ENCODE results near the gene FFAR3.

The FFAR3 gene

GRCh38 chr19:35331551-35332214, 26.6 kb upstream of the FFAR3 start:
- no peak for DNase-seq

GRCh38 chr19:35332817-35333216, 25.4 kb upstream of the FFAR3 start:
- no peak for DNase-seq

- DNase-seq, result no peak
Measured at GRCh38 chr19:35334144-35334753, 24.0 kb upstream of the FFAR3 start.

- DNase-seq, result no peak
Measured at GRCh38 chr19:35336166-35336955, 21.9 kb upstream of the FFAR3 start.

GRCh38 chr19:35337097-35337983, 20.9 kb upstream of the FFAR3 start:
- no peak for DNase-seq

GRCh38 chr19:35337984-35338296, 20.3 kb upstream of the FFAR3 start:
- DNase-seq, result no peak

- no peak for DNase-seq
Measured at GRCh38 chr19:35340431-35340830, 17.8 kb upstream of the FFAR3 start.

- no peak for DNase-seq
Measured at GRCh38 chr19:35341006-35341405, 17.3 kb upstream of the FFAR3 start.

GRCh38 chr19:35341565-35342225, 16.6 kb upstream of the FFAR3 start:
- no peak for DNase-seq

GRCh38 chr19:35342430-35342829, 15.8 kb upstream of the FFAR3 start:
- DNase-seq, result no peak

- no peak for DNase-seq
Measured at GRCh38 chr19:35344511-35345031, 13.7 kb upstream of the FFAR3 start.

GRCh38 chr19:35345671-35346111, 12.6 kb upstream of the FFAR3 start:
- no peak for DNase-seq

GRCh38 chr19:35346193-35347052, 11.8 kb upstream of the FFAR3 start:
- peak; percentile 51 for DNase-seq

- peak; percentile 47 for DNase-seq
Measured at GRCh38 chr19:35347171-35347929, 10.9 kb upstream of the FFAR3 start, which contains the start of gene FFAR1. TSS of gene FFAR1 (plus strand) at chr19:35347902. CDS start at chr19:35351552, 3,650 bp downstream.

GRCh38 chr19:35347930-35348298, 10.3 kb upstream of the FFAR3 start:
- no peak for DNase-seq

GRCh38 chr19:35348911-35349611, 9.2 kb upstream of the FFAR3 start:
- no peak for DNase-seq

GRCh38 chr19:35349614-35350521, 8.4 kb upstream of the FFAR3 start:
- no peak for DNase-seq

- DNase-seq, result no peak
Measured at GRCh38 chr19:35350591-35350990, 7.7 kb upstream of the FFAR3 start.

Measured in GDM1 (cell line).